OCI-LY7 (cell line): ENCODE data around the gene MEP1B.

Experiments
- CTCF ChIP-seq: fragments of 200-600 bp; sonication (generic); conservative IDR thresholded peaks from 2 replicates; pipeline ENCODE4 v1.5.1; 2014; ENCODE audit warnings: mild to moderate bottlenecking, antibody characterized with exemption, low read length, moderate library complexity, mixed read lengths
- EZH2phosphoT487 ChIP-seq: fragments of 200-600 bp; sonication (generic); IDR thresholded peaks from 2 replicates; pipeline ENCODE4 v1.6.1; 2018; ENCODE audit warnings: low read depth, borderline replicate concordance, mild to moderate bottlenecking, mixed run types, antibody characterized with exemption, low read length, moderate library complexity, mixed read lengths

GRCh38 chr18:32237049-32237448 lies 47.2 kb downstream of the MEP1B start:
- no peak for TF ChIP-seq CTCF
- no peak for TF ChIP-seq EZH2phosphoT487
